ENCODE data around the gene PRKN.

PRKN gene

DNA sequence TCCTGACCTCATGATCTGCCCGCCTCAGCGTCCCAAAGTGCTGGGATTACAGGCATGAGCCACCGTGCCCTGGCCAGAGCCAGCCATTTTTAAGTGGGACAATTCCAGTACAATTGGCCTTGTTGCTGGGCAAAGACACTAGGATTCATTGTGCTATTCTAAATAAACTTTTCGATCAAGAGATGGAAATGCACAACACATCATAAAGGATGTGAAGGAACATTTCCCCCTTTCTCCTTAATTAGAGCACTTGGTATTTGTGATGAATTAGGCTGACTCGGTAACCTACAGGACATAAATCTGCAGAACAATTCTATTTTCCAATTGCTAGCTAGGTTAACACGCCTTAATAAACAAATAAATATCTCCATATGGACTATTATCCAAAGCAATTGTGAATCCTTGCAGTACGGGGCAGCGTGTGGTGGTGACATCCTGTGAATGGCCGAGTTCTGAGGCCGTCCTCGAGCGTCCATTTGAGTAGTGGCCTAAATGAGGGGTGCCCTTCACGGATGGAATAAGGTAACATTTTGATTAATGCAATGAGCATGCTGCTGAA, 1047.5 kb downstream of the PRKN start:
- no peak for DNase-seq

GRCh38 chr6:161677188-161677587, 1050.4 kb downstream of the PRKN start:
- DNase-seq = no peak

DNA sequence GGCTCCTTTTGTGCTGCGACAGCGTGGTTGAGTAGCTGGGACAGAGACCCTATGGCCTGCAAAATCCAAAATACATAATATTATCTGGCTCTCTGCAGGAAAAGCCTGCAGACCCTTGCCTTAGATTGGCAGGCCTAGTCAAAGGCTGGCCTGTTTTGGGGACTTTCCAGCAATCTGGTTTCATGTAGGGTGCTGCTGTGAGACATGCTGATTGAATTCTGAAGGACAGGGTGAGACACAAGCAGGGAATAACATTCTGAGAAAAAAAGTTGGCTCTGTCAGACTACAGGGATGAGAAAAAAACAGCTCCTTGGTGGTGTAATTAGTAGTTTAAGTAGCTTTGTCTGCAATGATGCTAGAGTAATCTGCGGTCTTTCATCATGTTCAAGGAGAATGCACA, 1051.0 kb downstream of the PRKN start:
- DNase-seq = no peak

DNA sequence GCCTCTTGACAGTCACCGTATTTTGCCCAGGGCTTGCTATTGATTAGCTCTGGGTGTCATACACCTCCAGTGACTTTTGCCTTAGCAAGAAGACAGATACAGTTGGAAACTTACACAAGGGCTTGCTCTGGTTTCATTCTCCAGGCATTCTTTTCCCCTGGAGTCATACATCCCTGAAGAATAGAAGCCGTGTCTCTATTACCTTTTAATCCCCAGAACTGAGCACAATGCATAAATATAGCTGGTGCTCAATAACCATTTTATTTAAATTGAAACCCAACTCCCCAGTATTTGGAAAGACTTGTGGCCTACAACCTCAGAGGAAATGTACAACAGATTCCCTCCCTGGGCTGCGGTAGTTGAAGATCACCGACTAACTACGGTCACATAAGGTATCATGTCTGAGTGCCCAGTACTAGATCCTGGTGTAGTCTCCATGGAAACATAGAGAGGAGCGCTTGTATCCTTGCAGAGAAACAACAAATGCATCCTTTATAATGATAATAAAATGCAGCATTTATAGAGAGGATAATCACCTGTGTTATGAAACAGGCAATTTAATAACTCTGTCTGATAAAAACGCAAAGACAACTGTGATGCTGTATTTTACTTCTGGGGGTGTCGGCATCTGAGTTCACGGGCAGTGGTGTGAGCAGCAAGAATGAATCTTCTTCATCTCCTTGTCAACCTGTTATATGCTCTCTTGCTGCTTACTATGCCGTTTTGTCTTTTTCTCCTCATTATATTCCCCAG, 1052.5 kb downstream of the PRKN start:
- DNase-seq = no peak

GRCh38 chr6:161673026-161673425, 1054.5 kb downstream of the PRKN start:
- DNase-seq = no peak

DNA sequence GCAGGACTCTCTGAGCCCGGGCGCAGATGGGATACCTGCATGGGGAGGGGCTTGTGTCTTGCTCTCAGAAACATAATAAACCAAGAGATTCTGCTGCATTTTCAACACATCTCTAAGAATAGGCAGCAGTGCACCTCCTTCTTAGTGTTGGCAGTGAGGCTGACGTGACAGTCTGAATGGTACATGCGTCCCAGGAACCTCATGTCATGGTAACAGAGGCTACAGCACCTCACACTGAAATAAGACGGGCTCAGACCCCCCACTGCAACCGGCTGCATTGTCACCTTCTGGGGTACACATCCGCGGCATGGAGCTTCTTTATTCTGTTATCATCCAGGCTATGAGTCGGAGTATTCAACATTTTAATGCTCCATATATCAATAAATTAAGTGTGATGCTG, 1056.4 kb downstream of the PRKN start:
- no peak for DNase-seq

DNA sequence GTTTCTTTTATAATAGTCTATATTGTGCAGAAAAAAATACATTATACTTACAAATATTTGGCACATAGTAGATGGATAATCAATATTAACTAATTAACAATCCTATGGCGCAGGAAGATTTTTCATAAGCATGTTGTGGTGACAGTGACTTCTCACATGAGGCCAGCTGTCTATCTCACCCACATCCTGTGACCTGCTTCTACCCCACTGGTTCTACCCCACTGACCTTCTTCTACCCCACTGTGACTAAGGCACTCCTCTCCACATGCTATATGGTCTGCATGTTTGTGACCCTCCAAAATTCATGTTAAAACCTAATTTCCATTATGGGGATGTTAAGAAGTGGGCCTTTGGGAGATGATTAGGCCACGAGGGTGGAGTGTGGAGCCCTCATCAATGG, 1058.9 kb downstream of the PRKN start:
- no peak for DNase-seq

GRCh38 chr6:161667957-161668356, 1059.6 kb downstream of the PRKN start:
- no peak for DNase-seq

- DNase-seq = no peak
Measured at GRCh38 chr6:161663682-161664081, 1063.9 kb downstream of the PRKN start.

GRCh38 chr6:161660666-161661571, 1066.6 kb downstream of the PRKN start:
- no peak for DNase-seq

- DNase-seq = no peak
Measured at GRCh38 chr6:161658211-161658610, 1069.4 kb downstream of the PRKN start.

- no peak for DNase-seq
Measured at GRCh38 chr6:161654209-161654608, 1073.4 kb downstream of the PRKN start.

GRCh38 chr6:161651949-161652348, 1075.6 kb downstream of the PRKN start:
- no peak for DNase-seq

GRCh38 chr6:161649841-161650240, 1077.7 kb downstream of the PRKN start:
- DNase-seq = no peak

- DNase-seq = no peak
Measured at GRCh38 chr6:161649068-161649467, 1078.5 kb downstream of the PRKN start.

- no peak for DNase-seq
Measured at GRCh38 chr6:161647234-161647633, 1080.3 kb downstream of the PRKN start.

- DNase-seq = no peak
Measured at GRCh38 chr6:161644521-161644920, 1083.0 kb downstream of the PRKN start.

DNA sequence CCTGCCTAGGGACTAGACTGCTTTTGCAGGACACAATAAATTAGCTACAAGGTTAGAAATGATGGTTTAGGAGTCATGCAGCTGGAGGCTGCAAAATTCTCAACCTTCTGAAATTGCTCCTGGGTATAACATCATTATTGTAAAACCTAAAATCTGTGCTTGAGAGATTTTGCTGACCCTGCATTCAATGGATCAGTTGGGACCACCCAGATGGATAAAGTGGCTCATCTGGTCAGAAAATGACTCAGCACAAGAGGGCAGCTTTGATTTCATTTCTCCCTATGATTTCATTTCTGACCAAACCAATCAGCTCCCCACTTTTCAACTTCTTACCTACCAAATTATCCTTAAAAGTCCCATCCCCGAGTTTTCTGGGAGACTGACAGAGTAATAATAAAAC, 1086.4 kb downstream of the PRKN start:
- no peak for DNase-seq

DNA sequence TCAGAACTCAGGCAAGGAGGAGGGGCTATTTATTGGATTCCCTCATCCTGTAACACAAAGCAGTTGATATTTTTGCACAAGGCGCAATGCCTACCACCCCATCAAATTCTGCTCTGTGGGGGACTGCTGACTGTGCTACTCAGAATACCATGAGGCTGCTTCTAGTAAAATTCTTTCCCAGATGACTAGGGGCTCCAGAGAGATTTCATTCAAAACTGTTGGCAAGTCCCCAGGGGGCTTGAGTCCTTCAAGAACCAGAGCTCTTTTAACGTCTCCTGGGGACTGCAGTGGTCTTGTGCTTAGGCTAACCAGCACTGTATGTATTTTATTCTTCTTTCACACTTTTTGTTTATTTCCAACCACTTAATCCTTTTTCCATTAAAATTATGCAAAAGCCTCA, 1087.8 kb downstream of the PRKN start:
- no peak for DNase-seq

DNA sequence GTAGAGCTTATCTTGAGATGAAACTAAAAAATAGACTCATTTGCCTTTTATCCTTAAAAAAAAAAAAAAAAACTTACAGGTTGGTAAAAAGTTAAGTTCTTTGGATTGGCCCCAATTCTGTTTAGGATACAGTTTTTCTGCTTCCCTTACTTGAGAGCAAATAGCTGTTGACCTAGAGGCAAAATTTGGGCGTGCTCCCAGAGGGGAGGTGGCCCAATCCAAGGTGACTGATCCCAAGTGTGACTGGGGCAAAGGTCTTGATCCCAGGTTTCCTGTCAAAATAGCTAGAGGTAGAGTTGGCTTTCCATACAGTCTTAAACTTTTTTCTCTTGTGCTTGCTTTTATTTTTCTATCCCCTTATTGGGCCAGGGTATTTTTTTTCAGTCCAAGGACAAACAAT, 1089.9 kb downstream of the PRKN start:
- DNase-seq = no peak

- DNase-seq = no peak
Measured at GRCh38 chr6:161636882-161637430, 1090.6 kb downstream of the PRKN start.

DNA sequence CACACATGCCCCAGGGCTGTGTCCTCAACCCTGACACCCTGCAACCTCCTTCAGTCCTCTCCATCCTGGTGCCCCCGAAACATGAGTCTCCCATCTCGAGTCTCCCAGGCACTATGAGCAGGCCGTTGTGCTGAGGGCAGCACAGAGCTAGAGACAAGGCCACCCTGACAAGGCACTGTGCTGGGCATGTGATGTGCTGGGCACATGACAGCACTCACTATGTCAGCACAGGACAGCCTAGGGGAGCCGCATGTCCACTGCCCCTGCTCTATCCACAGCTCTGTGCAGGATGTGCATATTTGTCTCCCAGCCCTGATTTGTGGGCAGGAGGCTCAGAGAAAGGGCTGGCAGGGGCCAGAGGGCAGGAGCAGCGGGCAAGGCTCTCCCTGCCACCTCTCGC, 1091.6 kb downstream of the PRKN start:
- no peak for DNase-seq

GRCh38 chr6:161634916-161635315, 1092.7 kb downstream of the PRKN start:
- no peak for DNase-seq

All from femur (tissue), 1 donor.